SH-SY5Y (cell line): Measurements from ENCODE around the gene FAM149A.

Experiments used
- GATA2 ChIP-seq: IDR thresholded peaks from 2 replicates; pipeline ENCODE4 v1.6.1; 2011; ENCODE audit warnings: mild to moderate bottlenecking, low read depth, low read length
- GATA3 ChIP-seq: IDR thresholded peaks from 2 replicates; pipeline ENCODE4 v1.6.1; 2011; ENCODE audit warnings: low read depth, mild to moderate bottlenecking, low read length, moderate library complexity

DNA sequence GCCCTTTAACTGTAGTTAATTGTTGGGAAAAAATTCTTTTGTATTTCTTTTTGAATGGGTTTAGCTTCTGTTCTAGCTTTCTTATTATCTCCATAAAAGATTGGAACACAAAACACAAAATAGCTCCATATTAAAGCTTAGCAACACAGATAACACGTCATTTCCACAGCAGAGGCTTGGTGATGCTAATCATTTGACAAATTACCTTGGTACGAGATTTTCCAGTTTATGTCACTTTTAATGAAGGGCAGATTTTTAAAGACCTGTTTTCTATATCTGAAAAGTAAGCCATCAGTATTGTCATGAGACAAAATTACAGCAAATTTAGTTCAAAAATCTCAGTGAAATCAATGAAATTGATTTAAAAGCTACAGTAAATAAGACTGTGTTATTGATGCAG lies 27.4 kb downstream of the FAM149A start:
- TF ChIP-seq GATA2 (no peak), GATA3 (peak; percentile 64)
